Mesenchymal stem cell (in vitro differentiated cells and primary cell): ENCODE measurements around the gene SREBF1.

ENCODE experiments used
- DNase-seq: peaks from one replicate; pipeline ENCODE4 v3.0.0-alpha.2; 2013
- H2AFZ ChIP-seq: one replicate; pipeline ENCODE4 v1.6.1; 2013; ENCODE audit warnings: low read depth, mild to moderate bottlenecking, control low read depth, inconsistent platforms, low read length, moderate library complexity
- H2AK5ac ChIP-seq: 2 replicates; pipeline ENCODE4 v1.6.1; 2013; ENCODE audit warnings: low read length, moderate library complexity, mild to moderate bottlenecking, inconsistent platforms; ENCODE audit not compliant: severe bottlenecking
- H2BK120ac ChIP-seq: one replicate; pipeline ENCODE4 v1.6.1; 2013; ENCODE audit warnings: low read depth, mild to moderate bottlenecking, inconsistent platforms, low read length, moderate library complexity
- H2BK12ac ChIP-seq, 2 experiments: one replicate each; pipeline ENCODE4 v1.6.1; 2013; ENCODE audit warnings: inconsistent platforms in 2 of 2, low read length in 2 of 2, mild to moderate bottlenecking in 2 of 2, moderate library complexity in 2 of 2, control low read depth in 1 of 2
- H2BK15ac ChIP-seq: one replicate; pipeline ENCODE4 v1.6.1; 2013; ENCODE audit warnings: mild to moderate bottlenecking, low read depth, inconsistent platforms; ENCODE audit not compliant: poor library complexity, severe bottlenecking
- H2BK5ac ChIP-seq: 2 replicates; pipeline ENCODE4 v1.6.1; 2013; ENCODE audit warnings: low read depth, mild to moderate bottlenecking, low read length, control low read depth, inconsistent platforms; ENCODE audit not compliant: poor library complexity, severe bottlenecking
- H3K14ac ChIP-seq, 2 experiments: one replicate each; pipeline ENCODE4 v1.6.1; 2013; ENCODE audit warnings: inconsistent platforms in 2 of 2, low read length in 2 of 2, control low read depth in 1 of 2, mild to moderate bottlenecking in 1 of 2, moderate library complexity in 1 of 2
- H3K18ac ChIP-seq, 2 experiments: one replicate each; pipeline ENCODE4 v1.6.1; 2013; ENCODE audit warnings: inconsistent platforms in 2 of 2, low read length in 2 of 2, control low read depth in 1 of 2, low read depth in 1 of 2, mild to moderate bottlenecking in 1 of 2
- H3K23ac ChIP-seq, 2 experiments: one replicate each; pipeline ENCODE4 v1.6.1; 2013; ENCODE audit warnings: inconsistent platforms in 2 of 2, low read length in 2 of 2, mild to moderate bottlenecking in 2 of 2, moderate library complexity in 2 of 2, control low read depth in 1 of 2
- H3K27ac ChIP-seq: 2 replicates; pipeline ENCODE4 v1.5.1; 2013; ENCODE audit warnings: mild to moderate bottlenecking, moderate library complexity, low read length, control low read depth, inconsistent platforms; ENCODE audit not compliant: poor library complexity, severe bottlenecking
- H3K27me3 ChIP-seq, 2 experiments: 2 replicates each; pipeline versions ENCODE4 v1.6.1 to v1.7.0; 2013; ENCODE audit warnings: low read length in 2 of 2, mild to moderate bottlenecking in 2 of 2, moderate library complexity in 2 of 2, control low read depth in 1 of 2, inconsistent platforms in 1 of 2; ENCODE audit not compliant: control insufficient read depth in 1 of 2, insufficient read depth in 1 of 2
- H3K36me3 ChIP-seq, 2 experiments: 2 replicates each; pipeline versions ENCODE4 v1.6.1 to v1.7.0; 2013; ENCODE audit warnings: low read length in 2 of 2, control low read depth in 1 of 2, inconsistent platforms in 1 of 2, low read depth in 1 of 2, mild to moderate bottlenecking in 1 of 2; ENCODE audit not compliant: insufficient read depth in 2 of 2, control insufficient read depth in 1 of 2
- H3K4ac ChIP-seq, 2 experiments: one replicate each; pipeline ENCODE4 v1.6.1; 2013; ENCODE audit warnings: inconsistent platforms in 2 of 2, low read length in 2 of 2, mild to moderate bottlenecking in 2 of 2, moderate library complexity in 2 of 2, control low read depth in 1 of 2, low read depth in 1 of 2
- H3K4me1 ChIP-seq: 2 replicates; pipeline ENCODE4 v1.6.1; 2013; ENCODE audit warnings: low read depth, low read length, control low read depth; ENCODE audit not compliant: control insufficient read depth, insufficient read depth
- H3K4me2 ChIP-seq: 2 replicates; pipeline ENCODE4 v1.6.1; 2013; ENCODE audit warnings: low read length, mild to moderate bottlenecking, inconsistent platforms; ENCODE audit not compliant: poor library complexity, severe bottlenecking
- H3K4me3 ChIP-seq, 2 experiments: 2 replicates each; pipeline versions ENCODE4 v1.5.1 to v1.7.0; 2013; ENCODE audit warnings: low read length in 2 of 2, mild to moderate bottlenecking in 2 of 2, control low read depth in 1 of 2, low read depth in 1 of 2; ENCODE audit not compliant: insufficient read depth in 1 of 2
- H3K79me1 ChIP-seq: replicated peaks from 2 replicates; pipeline ENCODE4 v1.6.1; 2013; ENCODE audit warnings: mild to moderate bottlenecking, control low read depth, low read length, inconsistent platforms; ENCODE audit not compliant: poor library complexity, severe bottlenecking
- H3K9ac ChIP-seq: 2 replicates; pipeline ENCODE4 v1.7.0; 2013; ENCODE audit warnings: mild to moderate bottlenecking, low read length, moderate library complexity
- H3K9me3 ChIP-seq: 2 replicates; pipeline ENCODE4 v1.7.0; 2013; ENCODE audit warnings: mild to moderate bottlenecking, low read length; ENCODE audit not compliant: control insufficient read depth
- H4K8ac ChIP-seq: one replicate; pipeline ENCODE4 v1.6.1; 2013; ENCODE audit warnings: inconsistent platforms, mild to moderate bottlenecking, low read length, moderate library complexity
- H4K91ac ChIP-seq: one replicate; pipeline ENCODE4 v1.6.1; 2013; ENCODE audit warnings: mild to moderate bottlenecking, low read length, inconsistent platforms
- WGBS: methylation state at CpG from one replicate; pipeline ENCODE4 v1.1.7; 2013; ENCODE audit warnings: mixed read lengths; 5-methylcytosine and 5-hydroxymethylcytosine counted together

SREBF1 gene

DNA sequence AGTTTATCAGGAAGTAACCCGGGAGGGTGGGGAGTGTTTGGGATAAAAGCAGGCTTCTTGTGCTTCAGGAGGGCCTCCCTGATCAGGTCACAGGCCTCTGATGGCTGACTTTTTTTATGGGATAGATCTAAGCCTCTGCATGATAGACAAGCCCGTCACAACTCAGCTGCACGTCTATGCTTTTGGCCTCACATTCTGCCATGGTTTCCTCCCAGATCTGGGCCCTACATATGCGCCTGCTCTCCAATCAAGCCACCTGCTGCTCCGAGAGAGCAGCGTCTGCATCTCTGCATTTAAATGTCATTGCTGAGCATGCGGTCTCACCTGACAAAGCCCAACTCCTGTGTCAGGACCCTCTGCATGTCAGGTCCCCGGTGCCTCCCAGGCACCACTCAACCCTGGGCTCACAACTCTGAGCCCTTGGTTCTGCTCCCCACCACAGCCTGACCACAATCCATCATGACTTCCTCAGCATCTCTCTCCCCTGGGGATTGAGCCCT is 45.3 kb upstream of the SREBF1 start:
- Histone ChIP-seq H4K91ac (no peak overlapping the region), H3K4me1 (peaks cover 28% of the 10 kb centered on the region), H3K27me3 (no peaks in the 10 kb centered on the region), H3K4me2 (no peak overlapping the region), H3K36me3 (peaks cover 70 to 75% of the 10 kb centered on the region in 2 experiments), H3K79me1 (peaks cover 4% of the 10 kb centered on the region), H3K14ac (no peak overlapping the region), H2AFZ (no peak overlapping the region), H3K27ac (no peak overlapping the region), H2BK5ac (no peak overlapping the region), H3K18ac (no peak overlapping the region), H3K4me3 (no peak overlapping the region), H3K9me3 (no peaks in the 10 kb centered on the region), H2BK120ac (no peak overlapping the region), H3K4ac (no peak overlapping the region), H2BK12ac (no peak overlapping the region), H2BK15ac (no peak overlapping the region), H4K8ac (no peak overlapping the region), H2AK5ac (no peak overlapping the region), H3K23ac (no peak overlapping the region), H3K9ac (no peak overlapping the region)
- 71% methylated on average over 8 of the region's 8 CpGs for WGBS
- no peak for DNase-seq

DNA sequence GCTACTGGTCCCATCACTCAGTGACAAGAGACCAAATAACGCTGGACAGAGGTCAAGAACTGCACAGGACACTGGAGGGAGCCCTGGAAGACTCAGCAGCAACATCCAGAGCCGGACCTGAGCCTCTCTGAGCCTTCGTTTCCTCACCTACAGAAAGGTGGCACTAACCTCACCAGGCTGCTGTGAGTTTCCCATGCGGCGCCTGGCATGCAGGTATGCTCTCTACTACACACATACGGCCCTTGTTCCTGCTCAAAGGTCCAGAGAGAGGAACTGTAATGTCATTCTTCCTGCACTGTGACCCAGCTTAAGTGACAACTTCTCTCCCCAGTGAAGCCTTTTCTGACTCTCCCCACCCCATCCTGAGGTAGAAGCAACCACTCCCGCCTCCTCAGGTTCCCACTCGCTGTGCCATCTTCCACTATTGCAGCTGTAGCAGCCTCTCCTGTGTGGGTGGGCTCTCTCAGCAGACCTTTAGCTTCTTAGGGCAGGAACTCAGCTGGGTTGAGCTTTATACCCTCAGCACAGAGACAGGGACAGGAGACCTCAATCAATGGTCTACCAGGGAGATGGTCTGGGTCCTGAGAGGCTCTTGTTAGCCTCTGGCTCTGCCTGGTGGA is 43.9 kb upstream of the SREBF1 start:
- Histone ChIP-seq H2AK5ac (no peak overlapping the region), H3K27me3 (no peaks in the 10 kb centered on the region), H3K23ac (no peak overlapping the region), H3K4me1 (peaks cover 38% of the 10 kb centered on the region), H2BK5ac (no peak overlapping the region), H2AFZ (no peak overlapping the region), H3K27ac (no peak overlapping the region), H3K14ac (no peak overlapping the region), H2BK120ac (no peak overlapping the region), H3K36me3 (peaks cover 76 to 79% of the 10 kb centered on the region in 2 experiments), H3K4me2 (no peak overlapping the region), H2BK12ac (no peak overlapping the region), H4K91ac (no peak overlapping the region), H3K79me1 (peaks cover 4% of the 10 kb centered on the region), H3K4me3 (no peak overlapping the region), H4K8ac (no peak overlapping the region), H3K9me3 (no peaks in the 10 kb centered on the region), H3K4ac (no peak overlapping the region), H2BK15ac (no peak overlapping the region), H3K18ac (no peak overlapping the region), H3K9ac (no peak overlapping the region)
- 93% methylated on average over 8 of the region's 8 CpGs for WGBS
- DNase-seq = no peak

DNA sequence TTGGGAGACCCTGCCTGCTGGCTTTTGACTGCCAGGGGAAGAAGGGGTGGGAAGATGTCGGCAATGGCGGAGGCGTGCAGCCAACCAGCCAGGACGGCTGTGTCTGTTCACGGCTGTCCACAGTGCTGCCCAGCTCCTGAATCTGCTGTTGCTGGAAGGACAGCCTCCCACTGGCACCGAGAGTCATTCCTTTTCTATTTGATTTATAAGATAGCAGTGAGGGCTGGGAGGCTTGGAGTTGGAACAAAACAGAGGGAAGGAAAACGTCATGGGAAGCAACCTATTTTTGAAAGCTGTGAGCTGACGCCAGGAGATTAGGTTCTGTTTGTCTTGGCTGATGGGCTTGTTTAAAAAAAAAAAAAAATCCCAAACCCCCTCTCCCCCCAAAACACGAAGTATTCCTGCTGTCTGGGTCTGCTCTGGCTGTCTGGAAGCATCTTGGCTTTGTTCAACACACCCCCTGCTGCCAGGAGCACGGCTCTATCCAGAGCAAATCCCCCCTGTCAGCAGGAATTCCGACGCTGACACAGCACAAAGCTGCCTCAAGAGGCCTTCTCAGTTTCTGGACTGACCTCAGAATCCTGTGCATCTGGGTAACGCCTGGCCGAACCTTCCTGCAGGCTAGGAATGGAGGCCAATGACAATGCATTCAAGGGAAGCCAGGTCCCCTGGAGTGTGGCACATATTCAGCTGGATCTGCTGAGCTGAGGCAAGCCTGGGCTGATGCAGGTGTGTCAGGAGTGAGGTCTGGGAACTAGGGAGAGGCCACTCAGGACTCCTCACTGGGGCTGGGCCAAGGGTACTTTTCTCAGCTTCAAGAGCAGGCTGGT is 41.0 kb upstream of the SREBF1 start:
- H3K14ac ChIP-seq = no peak overlapping the region
- peak overlapping the region; percentile 49 for H4K8ac ChIP-seq
- H3K9me3 ChIP-seq = peaks cover 3% of the 10 kb centered on the region
- H3K27me3 ChIP-seq = no peaks in the 10 kb centered on the region
- peak overlapping the region; percentile 49 to 70 for H3K18ac ChIP-seq
- peak; percentile 82 for DNase-seq
- peak overlapping the region in 1 of 2 experiments; percentile 58 for H3K4me3 ChIP-seq
- peak overlapping the region; percentile 60 for H2BK5ac ChIP-seq
- no peak overlapping the region for H3K4me2 ChIP-seq
- H2AFZ ChIP-seq = no peak overlapping the region
- H3K36me3 ChIP-seq = peaks cover 63% of the 10 kb centered on the region in 2 experiments
- peaks cover 39% of the 10 kb centered on the region for H3K4me1 ChIP-seq
- H2BK120ac ChIP-seq = no peak overlapping the region
- H3K79me1 ChIP-seq = peaks cover 3% of the 10 kb centered on the region
- WGBS = 42% methylated on average over 12 of the region's 14 CpGs
- H3K4ac ChIP-seq = no peak overlapping the region
- H4K91ac ChIP-seq = peak overlapping the region; percentile 6
- peak overlapping the region in 1 of 2 experiments; percentile 10 for H3K23ac ChIP-seq
- H2AK5ac ChIP-seq = peak overlapping the region; percentile 73
- H3K9ac ChIP-seq = peak overlapping the region; percentile 76
- H3K27ac ChIP-seq = peak overlapping the region; percentile 90
- peak overlapping the region; percentile 20 to 29 for H2BK12ac ChIP-seq
- H2BK15ac ChIP-seq = no peak overlapping the region

DNA sequence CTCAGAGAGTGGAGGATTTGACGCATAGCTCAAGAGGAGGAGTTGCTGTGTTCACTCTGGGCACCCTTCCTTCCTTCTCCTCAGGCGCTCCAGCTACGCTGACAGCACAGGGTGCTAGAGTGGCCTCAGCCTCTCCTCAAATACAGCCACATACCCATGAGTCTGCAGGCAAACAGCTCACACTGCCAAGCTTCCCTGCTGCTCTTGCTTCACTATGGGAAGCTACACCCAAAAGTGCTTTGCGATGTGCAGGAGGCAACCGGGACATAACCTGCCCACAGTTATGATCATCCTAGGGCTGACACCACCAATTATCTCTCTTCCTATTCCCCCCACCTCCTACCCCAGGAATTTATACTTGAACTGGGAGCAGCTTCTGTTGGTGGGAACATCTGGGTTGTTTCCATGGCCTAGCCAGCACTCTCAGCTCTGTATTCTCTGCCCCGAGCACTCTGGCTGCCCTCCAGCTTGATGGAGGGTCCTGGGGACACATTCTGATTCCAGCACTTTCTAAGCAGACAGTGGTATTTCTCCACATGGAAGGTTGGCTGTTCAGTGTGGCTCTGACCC is 40.3 kb upstream of the SREBF1 start:
- Histone ChIP-seq H3K79me1 (peaks cover 4% of the 10 kb centered on the region), H3K14ac (peak overlapping the region in 1 of 2 experiments; percentile 36), H2BK120ac (no peak overlapping the region), H3K4me2 (no peak overlapping the region), H3K4me3 (peak overlapping the region in 1 of 2 experiments; percentile 58), H3K27ac (peak overlapping the region; percentile 90), H4K8ac (peak overlapping the region; percentile 49), H3K23ac (no peak overlapping the region), H3K9ac (peak overlapping the region; percentile 76), H2AK5ac (peak overlapping the region; percentile 73), H2AFZ (no peak overlapping the region), H4K91ac (peak overlapping the region; percentile 23), H2BK5ac (peak overlapping the region; percentile 60), H2BK15ac (no peak overlapping the region), H3K4me1 (peaks cover 39% of the 10 kb centered on the region), H3K18ac (peak overlapping the region; percentile 28 to 49), H3K36me3 (peaks cover 56 to 60% of the 10 kb centered on the region in 2 experiments), H3K27me3 (no peaks in the 10 kb centered on the region), H3K4ac (no peak overlapping the region), H2BK12ac (peak overlapping the region; percentile 20 to 61), H3K9me3 (peaks cover 3% of the 10 kb centered on the region)
- peak; percentile 22 for DNase-seq
- WGBS = 91% methylated on average over 6 of the region's 6 CpGs
